Measurements from ENCODE around the gene SACM1L.

SACM1L gene

GRCh38 chr3:45777746-45778386 lies 88.7 kb downstream of the SACM1L start:
- no peaks in the 10 kb centered on the region for H3K4me1 ChIP-seq (ENCODE audit: control insufficient read depth, insufficient read depth, low read length)
- ChIA-PET CTCF (interaction anchor here (0.6 to 0.9 kb wide), 3 partner anchors 18 to 749 kb away, joined by 3 read pairs; no protein-coding TSS in a partner anchor), POLR2A (no interaction called here)
- H3K9me3 ChIP-seq (ENCODE audit: control insufficient read depth, insufficient read depth, low read depth, low read length), result no peaks in the 10 kb centered on the region
- H3K4me3 ChIP-seq (ENCODE audit: low read depth, low read length), result no peak overlapping the region
- no peak overlapping the region for H3K27ac ChIP-seq (ENCODE audit: extremely low read depth, low read depth, low read length)
- H3K36me3 ChIP-seq (ENCODE audit: control insufficient read depth in 2 of 2, insufficient read depth in 1 of 2, low read length in 2 of 2), result no peaks in the 10 kb centered on the region
- TF ChIP-seq ZFP41 (tag by site-specific recombination; IDR thresholded peaks at IDR 0.05; ENCODE audit: borderline replicate concordance) (no peak), GLI4 (tag by site-specific recombination; IDR thresholded peaks at IDR 0.05) (no peak), ZNF23 (tag by site-specific recombination; IDR thresholded peaks at IDR 0.05; ENCODE audit: borderline replicate concordance) (no peak), ZBTB26 (tag by site-specific recombination; optimal IDR thresholded peaks at IDR 0.05) (no peak), KLF10 (tag by site-specific recombination; IDR thresholded peaks at IDR 0.05) (no peak)

- ChIA-PET CTCF (interaction anchor here (0.7 kb wide), 1 partner anchor 114 kb away, joined by 3 read pairs; no protein-coding TSS in a partner anchor), POLR2A (no interaction called here)
- Histone ChIP-seq H3K27ac (ENCODE audit: extremely low read depth, low read depth, low read length) (no peak overlapping the region), H3K36me3 (ENCODE audit: control insufficient read depth in 2 of 2, insufficient read depth in 1 of 2, low read length in 2 of 2) (no peaks in the 10 kb centered on the region), H3K4me1 (ENCODE audit: control insufficient read depth, insufficient read depth, low read length) (no peaks in the 10 kb centered on the region), H3K9me3 (ENCODE audit: control insufficient read depth, insufficient read depth, low read depth, low read length) (no peaks in the 10 kb centered on the region), H3K4me3 (ENCODE audit: low read depth, low read length) (no peak overlapping the region)
- no peak for TF ChIP-seq ZNF585B (tag by site-specific recombination; IDR thresholded peaks at IDR 0.05)
- TF ChIP-seq ZNF623 (tag by site-specific recombination; IDR thresholded peaks at IDR 0.05), result no peak
- TF ChIP-seq ZNF155 (tag by site-specific recombination; IDR thresholded peaks at IDR 0.05), result no peak
- no peak for TF ChIP-seq ZNF214 (tag by site-specific recombination; IDR thresholded peaks at IDR 0.05; ENCODE audit: borderline replicate concordance)
- TF ChIP-seq ELK4 (IDR thresholded peaks at IDR 0.05; ENCODE audit: borderline replicate concordance, low read depth, low read length), result no peak
- TF ChIP-seq SP2 (tag by site-specific recombination; IDR thresholded peaks at IDR 0.05), result no peak
- no peak for TF ChIP-seq ZNF510 (tag by site-specific recombination; IDR thresholded peaks at IDR 0.05; ENCODE audit: insufficient replicate concordance)
- TF ChIP-seq BCL6B (tag by site-specific recombination; IDR thresholded peaks at IDR 0.05), result no peak
- TF ChIP-seq ZNF621 (tag by site-specific recombination; IDR thresholded peaks at IDR 0.05), result no peak
- no peak for TF ChIP-seq KLF16 (tag by site-specific recombination; IDR thresholded peaks at IDR 0.05)
- no peak for TF ChIP-seq ZNF350 (tag by site-specific recombination; IDR thresholded peaks at IDR 0.05)
- no peak for TF ChIP-seq ZNF416 (tag by site-specific recombination; IDR thresholded peaks at IDR 0.05)
- TF ChIP-seq SCRT2 (tag by site-specific recombination; IDR thresholded peaks at IDR 0.05), result no peak
These were observed 89.6 kb downstream of the SACM1L start for GRCh38 chr3:45778761-45779201.

All from HEK293 (cell line).